Ovary (tissue), 3 donors: ENCODE data around the gene PANK4.

ENCODE experiments used
- CTCF ChIP-seq, 3 donors: fragments of 450-650 bp in 2 of 3; fragments of 200-600 bp in 1 of 3; IDR thresholded peaks; one replicate each; pipeline versions ENCODE4 v1.5.1 to v1.8.0; 2016 to 2022; ENCODE audit warnings: antibody characterized with exemption in 3 of 3, mild to moderate bottlenecking in 1 of 3
- EP300 ChIP-seq: sonication (generic); formaldehyde crosslinking; IDR thresholded peaks from one replicate; pipeline ENCODE4 v1.6.1; 2017; ENCODE audit warnings: antibody characterized with exemption
- POLR2A ChIP-seq: fragments of 450-650 bp; IDR thresholded peaks from one replicate; pipeline ENCODE4 v1.6.1; 2017; ENCODE audit warnings: antibody characterized with exemption, mild to moderate bottlenecking, moderate library complexity
- donor health status: DM: no; HTN: no; CAD: no.

GRCh38 chr1:2496746-2497145 lies 29.6 kb downstream of the PANK4 start:
- TF ChIP-seq EP300, result no peak
- TF ChIP-seq POLR2A, result no peak
- no peak for TF ChIP-seq CTCF (IDR thresholded peaks at IDR 0.05)
